Natural killer cell (primary cell): ENCODE results near the gene OIT3. TPM values are rescaled to one million over a fixed set of nuclear protein-coding genes. Genes with fewer than 3 reads are reported as not detected.

ENCODE experiments used
- ATAC-seq, 3 donors: fragments of 150-1000 bp in 2 of 3; fragments of 200-7000 bp in 1 of 3; cut with Tn5 transposase; 1 replicate in 1 of 3; 2 replicates in 2 of 3; pipeline ENCODE4 v1.10.0; 2021; ENCODE audit warnings: mild to moderate bottlenecking in 2 of 3, moderate library complexity in 2 of 3
- DNase-seq, 2 donors: peaks; one replicate each; pipeline versions ENCODE4 v3.0.0 to v3.0.0-alpha.2; 2013 to 2021; ENCODE audit warnings: mixed read lengths in 1 of 2
- H3K27ac ChIP-seq: one replicate; pipeline ENCODE4 v1.5.1; 2013; ENCODE audit warnings: mild to moderate bottlenecking, low read length
- H3K27me3 ChIP-seq: one replicate; pipeline ENCODE4 v1.6.1; 2013; ENCODE audit warnings: low read length; ENCODE audit not compliant: control insufficient read depth, insufficient read depth
- H3K36me3 ChIP-seq: one replicate; pipeline ENCODE4 v1.6.1; 2013; ENCODE audit warnings: low read length; ENCODE audit not compliant: control insufficient read depth, insufficient read depth
- H3K4me1 ChIP-seq: one replicate; pipeline ENCODE4 v1.6.1; 2013; ENCODE audit warnings: low read length; ENCODE audit not compliant: control insufficient read depth, insufficient read depth
- H3K4me3 ChIP-seq: one replicate; pipeline ENCODE4 v1.5.1; 2013; ENCODE audit warnings: low read length
- H3K9me3 ChIP-seq: one replicate; pipeline ENCODE4 v1.6.1; 2013; ENCODE audit warnings: low read length; ENCODE audit not compliant: control insufficient read depth, insufficient read depth
- H3K27ac Mint-ChIP-seq, 2 donors: one replicate each; pipeline ENCODE4 v1.8.0; 2022; ENCODE audit warnings: mild to moderate bottlenecking in 2 of 2, mixed read lengths in 2 of 2, moderate library complexity in 1 of 2
- H3K27me3 Mint-ChIP-seq, 2 donors: one replicate each; pipeline ENCODE4 v1.8.0; 2022; ENCODE audit warnings: low read depth in 2 of 2, mixed read lengths in 2 of 2
- H3K36me3 Mint-ChIP-seq: one replicate; pipeline ENCODE4 v1.8.0; 2022; ENCODE audit warnings: mixed read lengths
- H3K4me1 Mint-ChIP-seq, 2 donors: one replicate each; pipeline ENCODE4 v1.8.0; 2022; ENCODE audit warnings: mixed read lengths in 2 of 2
- H3K4me3 Mint-ChIP-seq: one replicate; pipeline ENCODE4 v1.8.0; 2022; ENCODE audit warnings: mild to moderate bottlenecking, moderate library complexity, mixed read lengths
- H3K9me3 Mint-ChIP-seq, 2 donors: one replicate each; pipeline ENCODE4 v1.8.0; 2022; ENCODE audit warnings: mixed read lengths in 2 of 2
- CTCF ChIP-seq: fragments of 200-600 bp; IDR thresholded peaks from one replicate; pipeline ENCODE4 v1.8.0; 2022; ENCODE audit warnings: antibody characterized with exemption
- WGBS: methylation state at CpG from one replicate; pipeline ENCODE4 v1.1.7; 2013; ENCODE audit warnings: missing lambda C conversion rate; ENCODE audit not compliant: insufficient coverage; 5-methylcytosine and 5-hydroxymethylcytosine counted together
- intact Hi-C: fragments of 100-400 bp; cut with micrococcal nuclease; formaldehyde crosslinking; loops from one replicate; pipeline ENCODE4 v1.14.2; 2022
- total RNA-seq, 4 donors: library from RNA; stranded (reverse); fragments of 120-200 nt in 1 of 4; gene quantifications; one replicate each; pipeline versions ENCODE4 v1.2.3 to v1.2.4, GENCODE V29; 2013 to 2022

The OIT3 gene
- total RNA-seq, 3 donors from 2014 or later (not counting 1 experiment from before 2014, with no cell fraction given): not detected

DNA sequence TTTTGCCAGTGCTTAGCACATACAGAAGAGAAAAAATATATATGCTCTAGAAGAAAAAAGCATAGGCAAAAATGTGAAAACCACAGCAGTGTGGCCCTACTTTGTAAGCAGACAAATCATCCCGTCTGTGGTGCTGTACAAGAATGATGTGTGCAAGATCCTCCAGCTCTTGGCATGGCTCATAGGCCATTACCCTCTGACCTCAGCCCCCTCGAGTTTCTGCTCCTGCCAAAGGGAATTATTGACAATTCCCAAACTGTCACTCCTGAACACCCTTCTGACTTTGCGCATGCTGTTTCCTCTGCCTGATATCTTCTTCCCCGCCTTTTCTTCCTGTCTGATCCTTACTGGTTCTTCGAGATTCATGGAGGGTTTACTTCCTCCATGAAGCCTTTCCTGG lies 33.9 kb downstream of the OIT3 start:
- H3K4me3 ChIP-seq: no peak overlapping the region
- H3K27ac ChIP-seq: no peak overlapping the region
- no peaks in the 10 kb centered on the region for H3K9me3 Mint-ChIP-seq
- no peak overlapping the region for H3K27ac Mint-ChIP-seq
- no peaks in the 10 kb centered on the region for H3K9me3 ChIP-seq
- H3K4me1 Mint-ChIP-seq: no peaks in the 10 kb centered on the region
- peaks cover 3 to 9% of the 10 kb centered on the region in 2 donors for H3K27me3 Mint-ChIP-seq
- DNase-seq (no peak), ATAC-seq (no peak)
- H3K36me3 ChIP-seq: no peaks in the 10 kb centered on the region
- H3K4me3 Mint-ChIP-seq: no peak overlapping the region
- intact Hi-C loops: no loop called here
- H3K27me3 ChIP-seq: no peaks in the 10 kb centered on the region
- 75% methylated on average over 5 of the region's 5 CpGs for WGBS
- no peaks in the 10 kb centered on the region for H3K4me1 ChIP-seq
- H3K36me3 Mint-ChIP-seq: peaks cover 1% of the 10 kb centered on the region
- no peak for TF ChIP-seq CTCF

- H3K9me3 Mint-ChIP-seq: no peaks in the 10 kb centered on the region
- no peaks in the 10 kb centered on the region for H3K4me1 Mint-ChIP-seq
- Histone ChIP-seq H3K4me3 (no peak overlapping the region), H3K4me1 (no peaks in the 10 kb centered on the region), H3K27ac (no peak overlapping the region), H3K27me3 (no peaks in the 10 kb centered on the region), H3K9me3 (no peaks in the 10 kb centered on the region), H3K36me3 (no peaks in the 10 kb centered on the region)
- no peak overlapping the region for H3K27ac Mint-ChIP-seq
- peaks cover 3 to 7% of the 10 kb centered on the region in 2 donors for H3K27me3 Mint-ChIP-seq
- no peak overlapping the region for H3K4me3 Mint-ChIP-seq
- TF ChIP-seq CTCF: no peak
- no peak for ATAC-seq
- intact Hi-C loops: no loop called here
- no peaks in the 10 kb centered on the region for H3K36me3 Mint-ChIP-seq
- WGBS: 95% methylated on average over 4 of the region's 5 CpGs
- no peak for DNase-seq
Measured at GRCh38 chr10:72928798-72929197, 35.3 kb downstream of the OIT3 start.

DNA sequence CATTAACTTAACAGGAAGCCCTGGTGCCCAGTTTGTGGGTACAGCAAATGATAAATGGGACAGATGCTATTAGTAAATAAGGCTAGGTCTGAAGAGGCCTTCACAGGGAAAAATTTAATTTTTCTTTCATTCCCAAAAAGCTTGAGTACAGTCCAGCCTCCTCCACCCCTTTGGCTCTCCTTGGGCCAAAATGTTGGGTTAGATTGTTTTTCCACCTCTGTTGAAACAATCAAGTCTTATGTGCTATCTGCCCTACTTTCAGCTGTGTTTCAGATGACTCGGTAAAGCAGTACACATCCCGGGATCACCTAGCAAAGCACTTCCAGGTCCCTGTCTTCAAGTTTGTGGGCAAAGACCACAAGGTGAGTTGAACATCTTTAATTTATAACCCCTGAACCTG lies 36.7 kb downstream of the OIT3 start:
- H3K4me3 ChIP-seq: no peak overlapping the region
- no peak for DNase-seq
- intact Hi-C loops: no loop called here
- H3K27ac ChIP-seq: no peak overlapping the region
- Mint-ChIP-seq H3K27ac (no peak overlapping the region), H3K4me1 (no peaks in the 10 kb centered on the region), H3K4me3 (no peak overlapping the region), H3K36me3 (no peaks in the 10 kb centered on the region), H3K27me3 (peaks cover 0 to 8% of the 10 kb centered on the region in 2 donors), H3K9me3 (no peaks in the 10 kb centered on the region)
- no peak for TF ChIP-seq CTCF
- 87% methylated on average over 2 of the region's 2 CpGs for WGBS
- no peaks in the 10 kb centered on the region for H3K9me3 ChIP-seq
- H3K4me1 ChIP-seq: no peaks in the 10 kb centered on the region
- no peaks in the 10 kb centered on the region for H3K27me3 ChIP-seq
- no peak for ATAC-seq
- H3K36me3 ChIP-seq: no peaks in the 10 kb centered on the region

DNA sequence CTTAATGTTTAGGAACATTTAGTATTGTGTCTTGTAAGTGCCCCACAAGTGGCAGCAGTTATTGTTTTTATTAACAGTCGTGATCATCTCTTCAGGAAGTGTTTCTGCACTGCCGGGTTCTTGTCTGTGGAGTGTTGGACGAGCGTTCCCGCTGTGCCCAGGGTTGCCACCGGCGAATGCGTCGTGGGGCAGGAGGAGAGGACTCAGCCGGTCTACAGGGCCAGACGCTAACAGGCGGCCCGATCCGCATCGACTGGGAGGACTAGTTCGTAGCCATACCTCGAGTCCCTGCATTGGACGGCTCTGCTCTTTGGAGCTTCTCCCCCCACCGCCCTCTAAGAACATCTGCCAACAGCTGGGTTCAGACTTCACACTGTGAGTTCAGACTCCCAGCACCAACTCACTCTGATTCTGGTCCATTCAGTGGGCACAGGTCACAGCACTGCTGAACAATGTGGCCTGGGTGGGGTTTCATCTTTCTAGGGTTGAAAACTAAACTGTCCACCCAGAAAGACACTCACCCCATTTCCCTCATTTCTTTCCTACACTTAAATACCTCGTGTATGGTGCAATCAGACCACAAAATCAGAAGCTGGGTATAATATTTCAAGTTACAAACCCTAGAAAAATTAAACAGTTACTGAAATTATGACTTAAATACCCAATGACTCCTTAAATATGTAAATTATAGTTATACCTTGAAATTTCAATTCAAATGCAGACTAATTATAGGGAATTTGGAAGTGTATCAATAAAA lies 38.9 kb downstream of the OIT3 start:
- H3K36me3 Mint-ChIP-seq: no peaks in the 10 kb centered on the region
- DNase-seq: no peak
- Histone ChIP-seq H3K4me3 (no peak overlapping the region), H3K27ac (no peak overlapping the region), H3K4me1 (no peaks in the 10 kb centered on the region), H3K27me3 (no peaks in the 10 kb centered on the region), H3K9me3 (no peaks in the 10 kb centered on the region), H3K36me3 (no peaks in the 10 kb centered on the region)
- H3K4me1 Mint-ChIP-seq: no peaks in the 10 kb centered on the region
- H3K27ac Mint-ChIP-seq: no peak overlapping the region
- no peaks in the 10 kb centered on the region for H3K9me3 Mint-ChIP-seq
- 90% methylated on average over 20 of the region's 20 CpGs for WGBS
- no peak overlapping the region for H3K4me3 Mint-ChIP-seq
- ATAC-seq: no peak
- H3K27me3 Mint-ChIP-seq: peaks cover 0 to 17% of the 10 kb centered on the region in 2 donors
- TF ChIP-seq CTCF: no peak
- intact Hi-C loops: no loop called here
